HUES6 (cell line): ENCODE results near the gene TMEM220.
"Not testable (repeated sequence)": the region's sequence is repeated elsewhere in the genome, so short reads cannot be mapped to it uniquely, and the experiment has no call there.

Experiments used
- H3K27ac ChIP-seq: 2 replicates; pipeline ENCODE4 v1.7.0; 2013; ENCODE audit warnings: low read depth, mild to moderate bottlenecking, low read length, inconsistent platforms
- H3K27me3 ChIP-seq: 2 replicates; pipeline ENCODE4 v1.6.1; 2013; ENCODE audit warnings: low read length; ENCODE audit not compliant: control insufficient read depth, insufficient read depth
- H3K36me3 ChIP-seq: 2 replicates; pipeline ENCODE4 v1.6.1; 2013; ENCODE audit warnings: low read length; ENCODE audit not compliant: control insufficient read depth, insufficient read depth
- H3K4me1 ChIP-seq: 2 replicates; pipeline ENCODE4 v1.6.1; 2013; ENCODE audit warnings: low read length; ENCODE audit not compliant: control insufficient read depth, insufficient read depth
- H3K4me3 ChIP-seq: 2 replicates; pipeline ENCODE4 v1.5.1; 2013; ENCODE audit warnings: low read depth, low read length
- H3K9ac ChIP-seq: one replicate; pipeline ENCODE4 v1.6.1; 2013; ENCODE audit warnings: mild to moderate bottlenecking, low read length
- H3K9me3 ChIP-seq: 2 replicates; pipeline ENCODE4 v1.6.1; 2013; ENCODE audit warnings: low read depth, low read length; ENCODE audit not compliant: control insufficient read depth, insufficient read depth

The TMEM220 gene

DNA sequence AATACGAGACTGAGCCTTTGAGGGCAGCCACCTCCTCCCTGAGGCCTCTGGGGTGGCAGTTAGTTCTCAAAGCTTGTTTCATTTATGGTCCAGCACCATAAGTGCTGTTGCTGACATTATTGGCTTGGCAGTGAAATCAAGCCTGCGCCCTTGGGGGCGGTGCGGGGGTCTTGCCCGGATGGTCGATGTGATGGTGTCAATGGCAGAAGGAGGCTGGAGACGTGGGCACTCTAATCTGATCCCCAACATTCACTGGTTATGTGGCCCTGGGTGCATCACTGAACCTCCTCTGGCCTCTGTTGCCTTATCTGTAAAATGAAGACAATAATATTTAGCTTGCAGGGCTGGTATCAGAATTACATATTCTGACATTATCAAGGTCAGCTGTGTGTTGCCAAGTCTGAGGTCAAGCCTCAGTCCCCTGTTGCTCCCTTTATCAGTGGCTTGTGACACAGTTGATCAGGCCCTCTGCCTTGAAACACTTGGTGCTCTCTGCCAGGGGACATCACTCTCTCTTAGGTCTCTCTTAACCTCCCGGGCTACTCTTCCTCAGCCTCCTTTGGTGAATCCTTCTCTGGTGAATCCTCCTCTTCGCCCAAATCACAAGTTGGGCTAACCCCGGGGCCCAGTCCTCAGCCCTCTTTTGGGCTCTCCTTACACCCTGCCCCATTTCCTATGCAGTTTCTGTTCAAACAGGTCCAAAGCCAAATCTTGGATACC, 11.8 kb upstream of the TMEM220 start:
- H3K27me3 ChIP-seq: 0 out of 2 replicates have a peak, but pooled peaks cover 2% of the 10 kb centered on the region
- H3K36me3 ChIP-seq: no peaks in the 10 kb centered on the region
- no peaks in the 10 kb centered on the region for H3K9me3 ChIP-seq
- no peak overlapping the region for H3K9ac ChIP-seq
- no peak overlapping the region for H3K4me3 ChIP-seq
- H3K4me1 ChIP-seq: peaks cover 2% of the 10 kb centered on the region; the same call in 1 of the 2 replicates
- no peak overlapping the region for H3K27ac ChIP-seq

DNA sequence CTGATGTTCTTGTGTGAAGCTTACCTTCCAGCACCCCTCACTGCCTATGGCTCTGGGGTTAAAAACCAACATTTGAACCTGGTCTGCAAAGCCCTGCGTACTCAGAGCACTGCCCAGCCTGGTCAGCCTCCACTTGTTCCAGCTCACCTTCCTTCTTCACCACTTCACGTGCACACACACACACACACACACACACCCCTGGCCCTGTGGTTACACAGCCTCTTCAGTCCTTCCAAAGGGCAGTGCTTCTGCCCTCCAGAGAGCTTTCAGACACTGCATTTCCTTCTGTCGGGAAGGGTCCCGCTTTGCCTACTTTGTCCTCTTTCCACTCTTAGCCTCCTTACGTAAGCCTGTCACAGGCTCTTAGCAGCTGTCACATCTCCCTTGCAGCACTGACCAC, 9.6 kb upstream of the TMEM220 start:
- Histone ChIP-seq H3K27ac (no peak overlapping the region), H3K4me1 (peaks cover 2% of the 10 kb centered on the region; the same call in 1 of the 2 replicates)

DNA sequence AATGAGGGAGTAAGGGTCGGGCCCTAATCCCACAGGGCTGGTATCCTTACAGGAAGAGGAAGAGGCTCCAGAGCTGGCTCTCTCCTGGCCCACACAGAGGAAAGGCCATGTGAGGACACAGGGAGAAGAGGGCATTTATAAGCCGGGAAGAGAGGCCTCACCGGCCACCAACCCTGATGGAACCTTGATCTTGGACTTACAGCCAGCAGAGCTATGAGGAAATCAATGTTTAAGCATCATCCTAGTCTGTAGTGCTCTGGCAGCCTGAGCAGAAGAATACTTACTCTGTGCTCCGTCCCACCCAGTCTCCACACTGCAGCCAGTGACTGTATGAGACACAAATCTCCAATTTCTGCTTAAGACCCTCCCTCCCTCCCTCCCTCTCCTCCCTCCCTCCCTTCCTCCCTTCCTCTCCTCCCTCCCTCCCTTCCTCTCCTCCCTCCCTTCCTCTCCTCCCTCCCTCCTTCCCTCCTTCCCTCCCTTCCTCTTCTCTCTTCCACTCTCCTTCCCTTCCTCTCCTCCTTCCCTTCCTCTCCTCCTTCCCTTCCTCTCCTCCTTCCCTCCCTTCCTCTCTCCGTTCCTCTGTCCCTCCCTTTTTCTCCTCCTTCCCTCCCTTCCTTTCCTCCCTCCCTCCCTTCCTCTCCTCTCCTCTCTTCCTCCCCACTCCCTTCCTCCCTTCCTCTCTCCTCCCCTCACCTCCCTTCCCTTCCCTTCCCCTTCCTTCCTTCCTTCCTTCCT, 8.9 kb upstream of the TMEM220 start:
- Histone ChIP-seq H3K4me3 (no peak overlapping the region), H3K9me3 (no peaks in the 10 kb centered on the region), H3K36me3 (no peaks in the 10 kb centered on the region), H3K4me1 (peaks cover 2% of the 10 kb centered on the region; the same call in 1 of the 2 replicates), H3K27me3 (0 out of 2 replicates have a peak, but pooled peaks cover 2% of the 10 kb centered on the region), H3K9ac (no peak overlapping the region), H3K27ac (no peak overlapping the region)

More for the DNA sequence above, 9.6 kb upstream of the TMEM220 start:
- no peaks in the 10 kb centered on the region for H3K9me3 ChIP-seq
- H3K36me3 ChIP-seq: no peaks in the 10 kb centered on the region
- 0 out of 2 replicates have a peak, but pooled peaks cover 2% of the 10 kb centered on the region for H3K27me3 ChIP-seq
- H3K4me3 ChIP-seq: no peak overlapping the region
- no peak overlapping the region for H3K9ac ChIP-seq

DNA sequence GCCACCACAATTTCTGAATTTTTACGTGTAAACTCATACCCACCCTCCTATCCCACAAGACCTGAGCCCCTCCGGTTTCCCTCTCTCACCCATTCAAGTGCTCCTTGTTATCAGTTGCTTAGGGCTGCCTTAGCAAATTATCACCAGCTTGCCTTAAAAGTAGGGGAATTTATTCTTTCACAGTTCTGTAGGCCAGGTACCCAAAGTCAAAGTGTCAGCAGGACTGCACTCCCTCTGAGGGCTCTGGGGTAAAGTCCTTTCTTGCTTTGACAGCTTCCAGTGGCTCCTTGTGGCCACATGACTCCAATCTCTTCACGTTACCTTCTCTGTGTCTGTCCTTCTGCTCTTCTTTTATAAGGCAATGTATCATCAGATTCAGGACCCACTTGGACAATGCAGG, 7.9 kb upstream of the TMEM220 start:
- no peak overlapping the region for H3K27ac ChIP-seq
- H3K9ac ChIP-seq: no peak overlapping the region

DNA sequence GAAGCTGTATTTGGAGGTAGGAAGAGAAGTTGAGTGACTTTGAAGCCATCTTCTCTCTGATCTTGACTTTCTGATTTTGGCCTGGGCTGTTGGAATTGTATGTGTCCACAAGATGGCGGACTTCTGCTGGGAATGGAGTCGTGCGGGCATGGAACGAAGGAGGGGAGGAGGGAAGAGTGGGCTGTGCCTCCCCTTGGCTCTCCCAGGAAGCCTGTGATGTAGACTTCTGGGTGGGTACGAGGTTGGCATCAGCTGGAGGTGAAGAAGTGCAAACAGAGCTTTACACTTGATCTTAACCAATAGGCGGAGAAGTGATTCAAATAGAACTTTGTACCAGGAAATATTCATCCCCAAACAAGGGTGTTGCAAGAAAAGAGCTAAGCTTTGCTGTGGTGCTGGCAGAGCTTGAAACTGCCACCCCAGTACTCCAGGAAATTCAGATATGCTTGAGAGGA, 7.4 kb upstream of the TMEM220 start:
- H3K36me3 ChIP-seq: no peaks in the 10 kb centered on the region
- H3K9me3 ChIP-seq: no peaks in the 10 kb centered on the region
- peaks cover 6% of the 10 kb centered on the region; the same call in 1 of the 2 replicates for H3K4me1 ChIP-seq
- no peak overlapping the region for H3K27ac ChIP-seq
- H3K4me3 ChIP-seq: no peak overlapping the region
- H3K9ac ChIP-seq: no peak overlapping the region
- 0 out of 2 replicates have a peak, but pooled peaks cover 2% of the 10 kb centered on the region for H3K27me3 ChIP-seq

More for the DNA sequence above, 7.9 kb upstream of the TMEM220 start:
- Histone ChIP-seq H3K27me3 (0 out of 2 replicates have a peak, but pooled peaks cover 2% of the 10 kb centered on the region), H3K4me3 (no peak overlapping the region), H3K36me3 (no peaks in the 10 kb centered on the region), H3K9me3 (no peaks in the 10 kb centered on the region), H3K4me1 (peaks cover 6% of the 10 kb centered on the region; the same call in 1 of the 2 replicates)

DNA sequence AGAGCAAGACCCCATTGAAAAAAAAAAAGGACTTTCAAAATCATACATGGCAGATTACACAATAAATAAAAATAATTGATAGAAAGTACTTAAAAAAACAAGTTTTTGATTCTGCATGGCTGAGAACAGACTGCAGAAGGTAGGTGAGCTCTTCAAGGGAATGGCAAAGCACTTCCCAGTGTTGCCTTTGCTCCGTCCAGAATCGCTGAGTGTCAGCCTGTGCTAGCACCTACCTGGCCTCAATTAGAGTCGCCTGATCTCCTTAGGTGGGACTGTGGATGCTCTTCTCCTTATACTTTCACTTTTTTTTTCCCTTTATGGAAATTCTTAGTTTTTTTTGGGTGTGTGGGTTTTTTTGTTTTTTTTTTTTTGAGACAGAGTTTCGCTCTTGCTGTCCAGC, 6.0 kb upstream of the TMEM220 start:
- Histone ChIP-seq H3K9ac (no peak overlapping the region), H3K36me3 (no peaks in the 10 kb centered on the region), H3K27ac (no peak overlapping the region), H3K9me3 (no peaks in the 10 kb centered on the region), H3K4me1 (peaks cover 11% of the 10 kb centered on the region), H3K27me3 (0 out of 2 replicates have a peak, but pooled peaks cover 2% of the 10 kb centered on the region), H3K4me3 (no peak overlapping the region)

DNA sequence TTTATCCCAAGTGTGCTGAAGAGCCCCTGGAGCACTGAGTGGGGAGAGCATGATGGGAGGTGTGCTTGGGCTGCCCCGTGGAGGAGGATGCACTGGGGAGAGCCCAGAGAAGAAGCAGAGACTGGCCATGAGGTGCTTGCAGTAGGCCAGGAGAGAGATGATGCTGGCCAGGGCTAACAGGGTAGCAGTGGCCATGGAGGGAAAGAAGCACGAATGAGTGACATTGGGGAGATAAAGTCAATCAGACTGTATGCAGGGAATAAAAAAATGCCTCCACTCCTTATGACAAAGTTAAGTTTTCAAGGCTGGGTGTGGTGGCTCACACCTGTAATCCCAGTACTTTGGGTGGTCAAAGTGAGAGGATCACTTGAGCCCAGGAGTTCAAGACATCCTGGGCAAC, 5.4 kb upstream of the TMEM220 start:
- Histone ChIP-seq H3K27me3 (0 out of 2 replicates have a peak, but pooled peaks cover 2% of the 10 kb centered on the region), H3K36me3 (no peaks in the 10 kb centered on the region), H3K27ac (no peak overlapping the region), H3K4me1 (peaks cover 11% of the 10 kb centered on the region), H3K4me3 (no peak overlapping the region), H3K9me3 (no peaks in the 10 kb centered on the region), H3K9ac (no peak overlapping the region)

DNA sequence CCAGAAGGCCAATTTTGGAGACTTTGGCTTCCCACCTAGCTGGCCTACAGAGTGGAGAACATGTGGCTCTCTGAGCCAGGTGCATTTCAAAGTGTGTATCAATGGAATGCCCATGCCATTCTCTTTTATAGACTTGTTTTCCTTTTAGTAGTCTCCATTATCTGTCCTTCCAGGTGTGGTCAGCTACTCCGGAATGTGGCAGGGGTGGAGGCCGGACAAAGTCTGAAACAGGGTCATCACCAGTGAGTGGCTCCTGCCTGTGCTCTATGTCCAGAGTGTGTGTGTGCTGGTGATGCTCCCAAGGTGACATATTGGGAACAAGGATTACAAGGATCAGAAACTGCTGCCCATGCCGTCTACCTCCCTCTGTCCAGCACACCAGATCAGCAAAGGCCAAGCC, 3.8 kb upstream of the TMEM220 start:
- Histone ChIP-seq H3K27me3 (no peaks in the 10 kb centered on the region), H3K36me3 (no peaks in the 10 kb centered on the region), H3K9me3 (no peaks in the 10 kb centered on the region), H3K27ac (no peak overlapping the region), H3K4me3 (no peak overlapping the region), H3K4me1 (peaks cover 9% of the 10 kb centered on the region), H3K9ac (no peak overlapping the region)

DNA sequence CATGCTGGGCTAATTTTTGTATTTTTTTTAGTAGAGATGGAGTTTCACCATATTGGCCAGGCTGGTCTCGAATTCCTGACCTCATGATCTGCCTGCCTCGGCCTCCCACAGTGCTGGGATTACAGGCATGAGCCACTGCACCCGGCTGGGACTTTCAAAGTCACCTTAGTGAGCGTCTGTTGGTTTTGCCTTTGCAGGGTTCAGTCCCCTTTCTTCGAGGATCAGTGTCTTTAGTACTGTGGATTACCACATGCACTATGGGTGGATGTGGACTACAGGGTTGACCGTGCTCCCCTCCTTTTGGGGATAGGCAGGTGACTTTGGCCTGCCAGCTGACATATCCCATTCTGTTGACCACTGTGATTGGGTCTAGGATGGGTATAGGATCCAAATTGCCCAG, 2.3 kb upstream of the TMEM220 start:
- not testable (repeated sequence) for H3K27me3 ChIP-seq, H3K27ac ChIP-seq, H3K4me3 ChIP-seq, H3K4me1 ChIP-seq, H3K9ac ChIP-seq, H3K36me3 ChIP-seq, H3K9me3 ChIP-seq

DNA sequence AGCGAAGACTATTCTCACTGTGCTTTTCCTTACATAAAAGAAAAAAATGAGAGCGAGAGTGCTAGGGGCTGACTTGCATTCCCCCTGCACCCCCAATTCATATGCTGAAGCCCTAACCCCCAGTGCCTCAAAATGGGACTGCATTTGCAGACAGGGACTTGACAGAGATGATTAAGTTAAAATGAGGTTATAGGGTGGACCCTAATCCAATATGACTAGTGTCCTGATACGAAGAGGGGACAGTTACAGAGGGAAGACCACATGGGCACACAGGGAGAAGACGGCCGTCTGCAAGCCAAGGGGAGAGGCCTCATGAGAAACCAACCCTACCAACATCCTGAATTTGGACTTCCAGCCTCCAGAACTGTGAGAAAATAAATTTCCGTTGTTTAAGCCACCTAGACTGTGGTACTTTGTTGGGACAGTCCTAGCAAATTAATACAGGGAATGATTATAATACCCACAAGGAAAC, 1.6 kb upstream of the TMEM220 start:
- Histone ChIP-seq H3K9me3 (no peaks in the 10 kb centered on the region), H3K4me3 (peak overlapping the region; percentile 84), H3K27me3 (no peaks in the 10 kb centered on the region), H3K27ac (0 out of 2 replicates have a peak overlapping the region, but pooled peaks have one; percentile 34), H3K9ac (no peak overlapping the region), H3K36me3 (no peaks in the 10 kb centered on the region), H3K4me1 (peaks cover 9% of the 10 kb centered on the region)

DNA sequence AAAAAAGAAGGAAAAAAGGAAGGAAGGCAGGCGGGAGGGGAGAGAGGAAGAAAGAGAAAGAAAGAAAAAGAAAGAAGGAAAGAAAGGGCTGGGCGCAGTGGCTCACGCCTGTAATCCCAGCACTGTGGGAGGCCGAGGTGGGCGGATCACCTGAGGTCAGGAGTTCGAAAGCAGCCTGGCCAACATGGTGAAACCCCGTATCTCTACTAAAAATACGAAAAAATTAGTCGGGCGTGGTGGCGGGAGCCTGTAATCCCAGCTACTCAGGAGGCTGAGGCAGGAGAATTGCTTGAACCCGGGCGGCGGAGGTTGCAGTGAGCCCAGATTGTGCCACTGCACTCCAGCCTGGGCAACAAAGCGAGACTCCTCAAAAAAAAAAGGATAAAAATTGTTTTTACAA, 424 bp upstream of the TMEM220 start:
- H3K36me3 ChIP-seq, H3K4me1 ChIP-seq, H3K9me3 ChIP-seq, H3K27me3 ChIP-seq: not testable (repeated sequence)
- Histone ChIP-seq H3K9ac (peak overlapping the region; percentile 88), H3K4me3 (peak overlapping the region; percentile 84), H3K27ac (peak overlapping the region; percentile 39; the same call in 1 of the 2 replicates)
